ENCODE measurements around the gene TSPAN11. TPM values are rescaled to one million over a fixed set of nuclear protein-coding genes. Genes with fewer than 3 reads are reported as not detected.

Gene TSPAN11
- total and polyA plus RNA-seq, 2 donors (not counting 3 experiments of a cell fraction or from before 2014, with no cell fraction given) = 2.1 to 3.9 TPM

- H2AFZ ChIP-seq (ENCODE audit: low read depth, low read length) = no peak overlapping the region
- H3K9me3 ChIP-seq (replicated peaks; ENCODE audit: control insufficient read depth, insufficient read depth, low read length) = no peaks in the 10 kb centered on the region
- TF ChIP-seq JUN (IDR thresholded peaks at IDR 0.05; ENCODE audit: borderline replicate concordance, insufficient read depth, insufficient read length, low read depth) = no peak
- no peak for TF ChIP-seq MYC (IDR thresholded peaks at IDR 0.05; ENCODE audit: low read depth, low read length)
- no peak for TF ChIP-seq GATA2 (IDR thresholded peaks at IDR 0.05; ENCODE audit: insufficient read depth, insufficient read length, low read depth, low read length)
- TF ChIP-seq POLR2AphosphoS5 (IDR thresholded peaks at IDR 0.05; ENCODE audit: insufficient read depth, low read depth, low read length) = no peak
- TF ChIP-seq POLR2A (IDR thresholded peaks at IDR 0.05; ENCODE audit: low read depth, low read length) = no peak
- TF ChIP-seq EZH2 (IDR thresholded peaks at IDR 0.05; ENCODE audit: borderline replicate concordance, low read depth, low read length, severe bottlenecking) = no peak
- no peak for TF ChIP-seq CTCF (IDR thresholded peaks at IDR 0.05; ENCODE audit: extremely low read depth in 1 of 2, insufficient read depth in 1 of 2, low read depth in 1 of 2, low read length in 2 of 2)
- TF ChIP-seq FOS (IDR thresholded peaks at IDR 0.05; ENCODE audit: borderline replicate concordance, insufficient read depth, low read length) = no peak
- no peak for TF ChIP-seq MAX (IDR thresholded peaks at IDR 0.05; ENCODE audit: insufficient read depth, insufficient read length)
- no peak overlapping the region for H3K4me3 ChIP-seq (replicated peaks in 1 of 3; ENCODE audit: insufficient read depth in 1 of 3, low read depth in 1 of 3, low read length in 3 of 3)
- no peaks in the 10 kb centered on the region for H3K9me1 ChIP-seq (replicated peaks; ENCODE audit: control insufficient read depth, extremely low read depth, insufficient read depth, low read length)
- CTCF ChIA-PET = interaction anchor here (0.8 to 5.0 kb wide), 7 partner anchors 10 to 282 kb away, joined by 3 to 37 read pairs (median 3); no protein-coding TSS in a partner anchor
- H3K27ac ChIP-seq (ENCODE audit: insufficient read depth, low read depth, low read length) = no peak overlapping the region
- H3K4me2 ChIP-seq (ENCODE audit: insufficient read depth, low read length) = no peak overlapping the region
- H4K20me1 ChIP-seq (replicated peaks; ENCODE audit: control insufficient read depth, extremely low read depth, insufficient read depth, low read length) = no peaks in the 10 kb centered on the region
- dilution Hi-C loops (cut with MboI; ENCODE audit: extremely low pct_ligation_motif_present, low sequenced_read_pairs) = no loop called here
- FAIRE-seq (no peak), DNase-seq (ENCODE audit: low read depth, low spot score) (no peak)
- no peak overlapping the region for H3K9ac ChIP-seq (replicated peaks; ENCODE audit: extremely low read depth, insufficient read depth, low read length)
- intact Hi-C loops (cut with micrococcal nuclease) = no loop called here
- POLR2A ChIA-PET = no interaction called here
- BruUV-seq (replicated peaks) = no TSS peak
- no peaks in the 10 kb centered on the region for H3K4me1 ChIP-seq (ENCODE audit: control insufficient read depth, extremely low read depth, insufficient read depth, low read length)
- H3K36me3 ChIP-seq (ENCODE audit: control insufficient read depth in 2 of 2, extremely low read depth in 1 of 2, insufficient read depth in 2 of 2, low read length in 2 of 2) = no peaks in the 10 kb centered on the region
- no peaks in the 10 kb centered on the region for H3K27me3 ChIP-seq (ENCODE audit: control insufficient read depth in 2 of 2, insufficient read depth in 2 of 2, low read length in 2 of 2)
- H3K79me2 ChIP-seq (ENCODE audit: control insufficient read depth, insufficient read depth, low read length) = no peaks in the 10 kb centered on the region
Measured at GRCh38 chr12:30990316-30990715, 63.8 kb downstream of the TSPAN11 start.
